ENCODE data around the gene CMTM6.
"Not testable (repeated sequence)": the region's sequence is repeated elsewhere in the genome, so short reads cannot be mapped to it uniquely, and the experiment has no call there.

The CMTM6 gene

DNA sequence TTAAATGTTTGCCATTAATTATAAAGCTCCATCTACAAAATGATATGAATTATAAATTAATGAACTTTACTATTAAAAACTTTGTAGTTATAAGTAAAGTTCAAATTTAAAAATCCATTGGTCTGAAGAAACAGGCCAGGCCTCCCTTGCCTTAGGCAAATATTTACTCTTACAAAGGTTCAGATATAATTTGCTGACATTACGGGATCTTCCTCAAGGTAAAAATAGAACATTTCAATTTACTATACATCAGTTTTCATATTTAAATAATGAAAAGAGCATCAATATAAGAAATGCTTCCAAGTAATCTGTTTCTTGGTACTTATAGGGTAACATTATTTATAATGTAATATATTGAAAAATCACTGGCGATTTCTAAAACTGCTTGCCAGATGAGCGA, 3.7 kb downstream of the CMTM6 start:
- DNase-seq: no peak

DNA sequence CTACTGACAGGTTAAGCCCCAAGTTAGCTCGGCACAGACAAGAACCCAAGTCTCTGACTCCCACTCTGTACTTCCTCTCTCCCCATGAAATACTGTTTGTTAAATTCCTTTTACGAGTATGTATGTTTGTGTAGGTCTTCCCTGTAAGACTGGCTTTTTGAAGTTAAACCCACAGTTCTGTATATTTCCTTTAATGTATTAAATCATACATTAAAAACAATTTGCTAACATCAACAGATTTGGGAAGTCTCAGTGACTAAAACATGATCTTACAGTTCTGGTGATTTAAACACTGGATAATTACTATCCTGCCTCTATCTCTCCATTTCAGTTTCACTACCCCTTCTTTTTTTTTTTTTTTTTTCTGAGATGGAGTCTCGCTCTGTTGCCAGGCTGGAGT, 4.4 kb downstream of the CMTM6 start:
- no peak for DNase-seq

DNA sequence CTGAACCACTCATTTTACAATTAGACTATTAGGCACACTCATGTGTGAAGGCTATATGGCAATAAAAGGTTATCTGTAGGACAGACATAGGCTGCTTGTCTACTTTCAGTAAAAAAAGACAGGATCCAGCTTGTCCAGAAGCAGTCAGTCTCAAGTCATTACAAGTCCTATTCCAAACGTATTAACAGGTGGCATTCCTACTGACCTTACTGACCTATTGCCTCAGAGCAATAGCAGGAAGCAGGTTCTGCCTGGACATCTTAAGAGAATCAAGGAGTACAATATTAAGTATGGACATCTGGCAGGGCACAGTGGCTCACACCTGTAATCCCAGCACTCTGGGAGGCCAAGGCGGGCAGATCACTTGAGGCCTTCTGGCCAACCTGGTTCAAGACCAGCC, 7.0 kb downstream of the CMTM6 start:
- DNase-seq: no peak

DNA sequence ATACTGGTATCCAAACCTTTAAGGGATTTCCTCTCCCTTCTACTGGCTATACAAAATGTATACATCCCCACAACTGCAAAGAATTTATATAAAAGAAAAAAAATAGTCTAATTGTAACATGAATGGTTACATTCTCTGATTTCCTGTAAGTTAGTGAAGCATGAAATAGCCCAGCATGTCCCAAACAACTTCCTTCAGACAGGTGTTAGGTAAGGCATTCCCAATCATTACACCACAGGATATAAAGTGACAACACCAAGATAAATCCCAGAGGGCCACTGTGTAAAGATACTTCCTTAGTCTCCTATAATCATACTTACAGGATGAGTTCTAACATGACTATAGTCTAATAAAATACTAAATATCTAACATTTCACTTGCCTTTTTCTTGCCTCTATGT, 7.6 kb downstream of the CMTM6 start:
- DNase-seq: no peak

DNA sequence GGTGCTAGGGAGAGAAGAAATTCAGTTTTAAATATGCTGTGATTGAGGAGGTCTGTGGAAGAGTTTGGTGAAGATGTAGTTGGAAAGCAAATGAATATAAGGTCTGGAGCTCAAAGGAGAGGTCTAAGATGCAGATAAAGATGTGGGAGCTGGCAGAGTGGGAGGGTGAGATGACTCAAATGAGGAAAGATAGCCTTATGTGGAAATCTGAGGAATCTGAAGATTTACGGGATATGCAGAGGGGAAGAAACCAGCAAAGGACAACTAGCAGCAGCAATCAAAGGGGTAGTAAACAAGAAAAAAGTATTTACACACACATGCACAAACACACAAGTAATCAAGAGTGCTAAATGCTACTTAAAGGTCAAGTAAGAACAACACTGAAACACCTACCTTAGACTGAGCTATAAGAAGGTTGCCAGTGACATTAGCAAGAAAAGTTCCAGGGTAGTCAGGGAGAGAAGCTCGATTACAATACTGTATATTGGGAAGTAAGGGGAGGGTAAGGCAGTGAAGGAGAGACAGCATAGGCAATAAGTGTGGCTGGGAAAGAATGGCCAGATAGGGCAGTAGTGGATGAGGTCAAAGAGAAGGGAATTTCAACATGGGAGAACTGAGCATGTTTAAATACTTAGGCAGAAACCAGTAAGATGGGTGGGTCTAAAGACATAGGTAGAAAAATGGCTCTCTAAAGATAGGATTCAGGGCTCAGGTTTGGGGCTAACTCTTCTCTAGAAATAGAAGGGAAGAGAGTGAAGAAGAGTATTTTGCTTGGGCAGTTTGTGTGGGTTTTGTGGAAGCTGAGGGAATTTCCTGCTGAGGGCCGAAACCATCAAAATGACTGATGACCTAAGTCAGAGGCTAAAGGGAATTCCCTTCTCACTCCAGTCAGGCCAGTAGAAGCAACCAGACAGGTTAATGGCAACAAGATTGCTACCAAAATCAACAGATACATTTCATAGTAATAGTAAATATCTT, 8.9 kb downstream of the CMTM6 start:
- DNase-seq: no peak

DNA sequence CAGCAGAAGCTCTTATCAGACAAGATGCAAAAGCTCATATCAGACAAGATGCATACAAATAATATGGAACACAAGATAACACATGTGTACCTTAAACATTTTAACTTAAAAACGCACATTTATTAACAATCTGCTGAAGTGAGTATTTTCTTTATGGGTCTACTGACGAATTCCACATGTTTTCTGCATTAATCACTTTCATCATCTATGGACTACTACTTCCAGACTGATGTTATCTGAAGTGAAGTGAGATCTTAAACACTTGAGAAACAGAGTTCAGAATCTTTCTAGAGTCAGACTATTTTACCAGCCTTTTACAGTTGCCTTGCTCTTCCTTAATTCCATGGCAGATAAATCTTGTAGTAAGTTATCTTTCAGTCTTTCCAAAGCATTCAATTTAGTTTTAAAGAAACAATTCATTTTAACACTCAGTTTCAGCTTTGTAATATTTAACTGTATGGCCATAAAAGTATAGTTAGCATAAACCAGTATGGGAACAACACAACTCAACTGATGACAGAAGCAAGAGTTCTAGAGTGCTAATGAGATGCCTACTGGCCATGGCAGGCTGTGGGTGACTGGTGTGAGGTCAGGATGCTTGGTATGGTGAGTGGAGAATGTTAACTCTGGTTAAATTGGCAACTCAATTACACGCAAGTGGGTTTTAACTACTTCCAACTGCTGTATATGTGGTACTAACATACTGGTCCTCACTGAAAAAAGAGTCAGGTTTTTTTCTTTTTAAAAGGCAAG, 9.8 kb downstream of the CMTM6 start:
- no peak for DNase-seq

DNA sequence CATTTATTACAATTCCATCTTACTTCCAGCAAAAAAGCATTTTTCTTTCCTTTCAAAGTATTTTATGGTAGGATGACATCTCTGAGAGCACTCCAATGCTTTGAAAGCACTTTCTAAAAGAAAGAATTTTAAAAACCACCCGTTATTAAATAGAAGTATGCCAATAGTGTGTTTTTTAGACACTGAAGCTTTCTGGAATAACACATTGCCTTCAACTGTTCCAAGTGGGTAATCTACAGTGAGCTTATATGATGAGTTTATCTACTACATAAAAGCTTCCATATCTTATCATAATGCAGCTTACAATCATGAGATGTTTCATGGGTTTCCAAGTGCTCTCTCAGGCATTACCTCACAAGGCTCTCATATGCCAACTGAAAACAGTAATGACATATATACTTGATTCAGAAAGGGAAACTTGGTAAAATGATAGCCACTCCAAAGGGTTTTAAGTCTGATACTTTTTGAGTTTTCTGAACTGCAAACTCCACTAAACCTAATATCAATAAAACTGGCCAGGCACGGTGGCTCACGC, 14.1 kb downstream of the CMTM6 start:
- no peak for DNase-seq

DNA sequence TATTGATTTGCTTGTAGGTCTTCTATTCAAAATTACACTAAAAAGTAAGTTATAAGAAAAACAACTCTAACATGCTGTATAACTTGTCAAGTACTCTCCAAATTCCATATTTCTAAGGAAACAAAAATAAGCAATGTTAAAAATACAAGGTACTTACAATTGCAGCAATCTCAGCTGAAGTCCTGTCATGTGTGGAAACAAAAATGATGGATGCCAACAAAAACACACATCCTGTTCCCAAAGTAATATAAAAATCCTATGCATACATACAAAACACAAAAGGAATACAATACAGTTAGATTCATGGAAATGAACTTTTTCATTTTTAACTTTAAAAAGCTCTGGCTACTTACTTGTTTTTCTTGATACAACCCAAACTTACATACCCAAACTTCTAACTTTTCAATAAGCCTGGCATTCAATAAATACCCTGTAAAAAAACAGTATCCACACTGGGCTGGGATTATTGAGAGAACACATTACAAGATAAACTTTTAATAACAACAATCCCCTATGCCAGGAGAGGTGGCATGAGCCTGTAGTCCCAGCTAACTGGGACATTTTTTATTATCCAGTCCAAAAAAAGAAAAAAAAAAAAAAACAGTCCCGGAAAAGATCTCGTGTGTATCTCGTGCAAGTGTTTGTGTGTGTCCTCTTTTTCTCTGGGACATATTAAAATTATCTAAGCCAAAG, 14.7 kb downstream of the CMTM6 start:
- no peak for DNase-seq

DNA sequence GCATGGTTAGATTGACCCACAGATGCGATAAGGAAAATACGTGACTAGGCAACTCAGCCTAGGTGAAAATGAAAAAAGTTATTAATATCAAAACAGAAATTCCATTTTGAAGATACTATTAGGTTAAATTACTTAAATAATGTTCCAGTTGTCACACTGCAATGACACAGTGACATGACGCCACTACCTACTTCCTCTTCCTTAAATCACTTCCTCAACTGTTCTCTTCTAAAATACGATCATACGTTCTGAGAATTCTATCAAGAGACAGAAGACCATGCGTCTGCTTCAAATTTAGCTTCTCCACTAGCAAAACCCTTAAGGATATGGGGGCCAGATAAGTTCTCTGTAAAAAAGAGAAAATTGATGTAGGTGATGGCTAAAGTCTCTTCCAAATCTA, 18.2 kb downstream of the CMTM6 start:
- no peak for DNase-seq

DNA sequence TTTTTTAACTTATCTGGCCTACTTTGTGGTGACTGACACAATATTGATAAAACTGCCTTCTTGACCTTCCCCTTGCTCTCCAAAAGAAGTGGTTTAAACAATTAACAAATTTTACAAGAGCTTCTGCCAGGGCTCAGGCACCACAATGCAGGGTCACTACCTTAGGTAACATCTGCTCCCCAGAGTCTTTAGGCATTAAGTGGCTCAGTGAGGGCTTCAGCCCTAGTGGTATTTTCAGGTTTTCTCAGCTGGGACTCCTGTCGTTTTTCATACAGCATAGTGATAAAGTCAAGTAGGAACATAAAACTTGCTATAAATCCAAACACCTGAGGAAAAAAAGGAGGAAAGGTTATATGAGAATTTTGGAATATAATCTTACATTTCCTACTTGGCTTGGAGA, 18.9 kb downstream of the CMTM6 start:
- DNase-seq: peak; percentile 82

DNA sequence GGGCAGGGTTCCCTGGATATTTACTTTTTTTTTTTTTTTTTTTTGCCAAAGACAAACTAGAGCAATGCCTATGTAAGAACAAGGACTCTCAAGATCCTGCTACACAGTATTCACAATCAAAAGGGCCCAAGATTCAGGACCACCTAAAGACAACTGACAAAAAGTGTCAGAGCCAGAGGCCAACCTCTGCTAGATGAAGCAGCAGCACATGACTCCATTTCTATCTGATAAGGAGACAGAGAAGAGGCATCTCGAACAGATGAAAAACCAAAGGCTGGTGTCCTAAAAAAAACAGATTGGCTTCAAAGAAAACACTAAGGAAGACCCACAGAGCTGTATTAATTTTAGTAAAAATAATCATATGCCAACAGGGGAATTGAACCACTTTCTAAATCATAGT, 20.0 kb downstream of the CMTM6 start:
- no peak for DNase-seq

DNA sequence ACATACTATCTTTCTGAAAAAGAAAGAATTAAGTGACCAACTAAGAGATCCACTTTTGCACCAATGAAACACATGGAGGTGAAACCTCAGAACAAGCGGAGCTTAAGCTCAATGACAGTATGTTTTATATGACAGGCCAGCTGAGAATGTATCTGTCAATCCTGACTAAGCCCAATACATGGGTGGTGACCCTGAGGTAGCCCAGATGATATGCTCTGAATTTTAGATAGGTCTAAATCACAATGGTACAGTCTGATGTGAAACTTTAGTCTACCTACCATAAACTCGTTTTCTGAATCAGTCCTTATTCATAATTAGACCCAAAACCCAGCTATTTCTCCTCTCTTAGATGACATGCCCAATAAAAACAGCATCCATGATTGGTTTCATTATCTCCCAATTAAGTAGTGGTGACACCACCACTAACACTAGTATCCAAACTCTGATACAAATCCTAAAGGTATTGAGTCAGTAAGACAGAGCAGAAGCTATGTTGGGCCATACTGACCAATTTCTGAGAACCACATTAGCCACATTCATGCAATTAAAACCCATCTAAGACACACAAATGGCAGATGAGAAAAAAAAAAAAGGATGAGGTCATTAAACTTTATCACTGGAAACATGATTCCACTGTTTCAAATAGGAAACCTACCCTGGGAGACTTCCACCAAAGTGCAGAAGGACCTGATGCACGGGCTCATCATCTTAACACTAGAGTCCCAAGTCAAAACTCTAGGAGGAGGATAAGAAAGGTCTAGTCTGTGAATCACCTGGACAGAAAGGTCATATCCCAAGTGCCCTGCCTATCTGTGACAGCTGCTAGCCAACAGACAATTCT, 20.6 kb downstream of the CMTM6 start:
- no peak for DNase-seq

DNA sequence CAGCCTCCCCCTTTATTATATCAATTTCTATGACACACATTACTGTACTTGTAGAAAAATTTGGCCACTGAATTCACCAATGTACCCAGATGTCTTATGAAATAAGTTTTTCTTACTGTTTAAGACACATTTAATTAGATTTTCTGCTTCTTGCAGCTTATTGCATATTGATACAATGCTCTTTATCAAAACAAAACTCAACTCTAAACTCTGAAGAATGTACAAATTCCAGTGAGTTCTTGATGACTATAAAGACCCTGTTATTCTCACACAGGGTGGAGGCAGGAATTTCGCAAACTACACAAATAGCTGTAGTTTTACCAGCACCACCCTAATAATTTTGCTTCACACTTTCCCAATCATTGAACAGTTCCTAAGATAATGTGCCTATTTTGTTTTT, 22.0 kb downstream of the CMTM6 start:
- no peak for DNase-seq

DNA sequence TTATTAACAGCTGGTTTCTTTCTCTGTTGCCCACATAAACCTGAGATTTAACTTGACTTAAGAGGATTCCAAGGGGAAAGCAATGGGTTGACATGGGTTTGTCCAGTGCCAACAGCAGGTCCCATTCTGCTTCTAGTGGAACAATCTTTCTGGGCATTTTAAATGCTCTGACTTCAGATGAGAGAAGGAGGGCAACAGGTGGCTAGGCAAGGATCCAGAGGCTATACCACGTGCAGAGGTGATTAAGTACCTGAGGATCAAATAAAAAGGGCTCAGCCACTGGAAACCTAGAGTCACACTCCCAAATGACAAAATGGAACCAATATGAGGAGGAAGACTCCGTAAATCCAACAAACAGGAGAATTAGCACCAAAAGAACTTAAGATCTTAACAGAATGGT, 28.5 kb downstream of the CMTM6 start:
- no peak for DNase-seq

DNA sequence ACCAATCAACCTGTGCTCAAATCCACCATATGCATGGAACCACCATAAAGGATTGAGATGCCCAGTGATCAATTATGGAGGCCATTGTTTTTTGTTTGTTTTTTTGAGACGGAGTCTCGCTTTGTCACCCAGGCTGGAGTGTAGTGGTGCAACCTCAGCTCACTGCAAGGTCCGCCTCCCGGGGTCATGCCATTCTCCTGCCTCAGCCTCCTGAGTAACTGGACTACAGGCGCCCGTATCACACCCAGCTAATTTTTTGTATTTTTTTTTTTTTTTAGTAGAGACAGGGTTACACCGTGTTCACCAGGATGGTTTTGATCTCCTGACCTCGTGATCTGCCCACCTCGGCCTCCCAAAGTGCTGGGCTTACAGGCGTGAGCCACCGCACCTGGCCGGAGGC, 30.5 kb downstream of the CMTM6 start:
- not testable (repeated sequence) for DNase-seq

DNA sequence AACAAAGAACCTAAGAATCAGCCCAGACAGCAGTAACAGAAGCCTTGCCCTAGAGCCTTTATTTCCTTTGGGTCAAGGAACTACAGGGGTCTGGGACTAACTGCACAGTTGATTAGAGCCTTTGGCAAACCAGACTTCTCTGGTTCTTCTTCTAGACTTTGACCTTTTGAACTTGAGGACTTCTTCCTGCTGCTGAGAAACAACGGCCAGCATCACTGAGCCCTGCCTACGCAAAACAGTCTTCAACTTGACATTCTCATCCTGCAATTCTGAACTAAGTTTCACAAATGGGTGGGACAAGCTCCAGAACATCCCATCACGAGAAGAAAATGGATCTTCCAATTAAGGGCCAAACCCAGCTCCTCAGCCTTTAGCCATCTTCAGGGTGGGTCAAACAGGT, 31.4 kb downstream of the CMTM6 start:
- no peak for DNase-seq

DNA sequence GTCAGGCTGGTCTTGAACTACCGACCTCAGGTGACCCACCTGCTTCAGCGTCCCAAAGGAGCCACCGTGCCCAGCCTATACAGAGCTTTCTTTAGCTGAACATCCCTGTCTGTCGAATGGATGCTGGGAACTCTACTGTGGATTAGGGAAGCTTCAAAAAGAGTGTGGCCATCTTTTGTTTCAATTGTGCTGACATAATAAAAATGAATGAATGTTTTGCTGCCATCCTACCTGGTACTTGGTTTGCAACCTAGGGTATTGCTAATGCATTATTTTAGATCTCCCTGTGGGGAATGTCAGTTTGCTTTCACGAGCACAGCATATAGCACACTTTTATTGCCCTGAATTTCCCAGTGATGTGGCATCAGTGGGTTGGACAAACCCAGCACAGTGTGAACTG, 32.3 kb downstream of the CMTM6 start:
- DNase-seq: no peak

DNA sequence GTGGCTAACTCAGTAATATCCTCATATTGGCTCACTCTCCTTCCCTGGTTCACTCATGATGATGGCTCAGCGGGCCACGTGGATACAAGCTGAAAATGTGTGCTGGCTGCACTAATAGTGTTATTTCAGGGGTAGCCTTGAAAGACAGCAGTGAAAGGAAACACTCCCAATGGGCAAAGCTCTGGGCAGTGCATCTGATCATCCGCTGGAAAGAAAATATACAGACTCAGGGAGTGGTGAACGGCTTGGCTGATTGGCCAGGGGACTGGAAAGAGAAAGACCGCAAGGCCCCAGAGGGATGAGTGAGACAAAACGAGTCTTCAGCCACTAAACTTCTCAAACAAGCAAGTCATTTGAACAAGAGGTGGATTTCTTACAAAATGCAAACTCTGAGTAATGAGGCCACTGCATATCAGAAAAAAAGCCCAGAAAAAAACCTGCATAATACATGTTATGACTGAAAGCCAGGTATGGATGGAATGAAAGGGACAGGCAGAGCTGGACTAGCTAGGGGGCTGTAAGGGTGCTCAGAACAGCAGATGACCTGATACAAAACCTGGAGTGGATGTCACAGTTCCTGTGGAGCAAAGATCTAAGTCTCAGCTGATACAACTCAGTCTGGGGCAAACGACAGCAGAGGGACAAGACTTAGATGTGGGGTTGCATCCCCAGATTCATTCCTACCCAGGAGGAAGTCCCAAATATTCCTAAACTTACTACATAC, 33.3 kb downstream of the CMTM6 start:
- no peak for DNase-seq

DNA sequence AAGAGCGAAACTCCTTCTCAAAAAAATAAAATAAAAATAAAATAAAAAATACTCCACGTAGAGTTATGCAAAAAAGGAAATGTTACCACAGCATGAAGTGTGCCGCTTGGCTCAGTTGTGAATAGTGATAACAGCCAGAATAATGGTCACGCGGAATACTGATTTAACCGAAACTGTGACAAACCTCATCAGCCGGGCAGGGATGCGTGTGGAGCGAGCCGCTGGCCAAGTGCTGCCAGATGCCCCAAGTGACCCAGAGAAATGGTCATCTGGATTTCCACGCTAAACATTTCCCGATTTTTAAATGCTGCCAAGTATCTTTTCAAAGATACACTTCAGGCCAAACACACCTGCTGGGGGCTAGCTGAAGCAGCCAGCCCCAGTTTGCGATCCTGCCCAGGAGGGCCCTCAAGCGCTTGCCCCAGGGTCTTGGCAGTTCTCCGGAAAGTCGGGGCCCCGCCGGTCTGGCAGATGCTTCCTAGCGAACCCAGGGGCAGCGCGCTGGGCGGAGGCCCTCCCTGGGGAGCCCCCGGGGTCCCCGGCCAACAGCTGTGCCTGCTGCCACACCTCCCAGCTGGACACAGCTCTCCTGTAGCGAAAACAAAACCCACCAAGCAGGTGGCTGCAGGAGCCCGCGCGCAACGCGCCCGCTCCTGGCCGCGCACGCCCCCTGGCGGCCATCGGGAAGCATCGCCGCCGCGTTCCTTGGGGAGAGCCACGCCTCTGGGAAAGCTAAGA, 35.1 kb downstream of the CMTM6 start:
- DNase-seq: peak; percentile 67

DNA sequence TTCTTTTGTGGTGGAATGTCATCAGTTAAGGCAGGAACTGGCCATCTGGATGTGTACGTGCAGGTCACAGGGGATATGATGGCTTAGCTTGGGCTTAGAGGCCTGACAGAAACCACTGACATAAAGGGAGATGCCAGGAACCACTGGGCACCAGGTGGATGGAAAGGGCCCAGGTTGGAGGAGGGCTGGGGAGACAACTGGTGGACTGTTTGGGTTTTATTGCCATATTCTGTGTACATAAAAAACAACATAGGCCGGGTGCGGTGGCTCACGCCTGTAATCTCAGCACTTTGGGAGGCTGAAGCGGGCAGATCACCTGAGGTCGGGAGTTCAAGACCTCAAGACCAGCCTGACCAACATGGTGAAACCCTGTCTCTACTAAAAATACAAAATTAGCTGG, 35.8 kb downstream of the CMTM6 start:
- not testable (repeated sequence) for DNase-seq

DNA sequence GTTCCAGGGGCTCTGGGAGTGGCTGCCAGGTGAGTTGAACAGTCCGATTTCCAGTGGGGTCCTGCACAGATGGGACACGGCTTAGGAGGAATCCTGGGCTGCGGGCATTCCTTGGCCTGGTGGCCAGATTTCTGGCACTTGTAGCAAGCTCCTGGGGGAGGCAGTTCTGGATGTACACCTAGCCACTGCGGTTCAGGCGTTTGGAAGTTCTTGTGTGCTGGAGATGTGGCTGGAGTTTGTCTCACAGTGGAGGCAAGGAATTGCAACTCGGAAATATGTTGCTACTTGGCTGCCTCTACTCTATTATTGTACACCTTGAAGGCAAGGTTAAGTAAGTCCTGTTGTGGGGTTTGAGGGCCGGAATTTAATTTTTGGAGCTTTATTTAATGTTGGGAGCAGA, 37.9 kb downstream of the CMTM6 start:
- not testable (repeated sequence) for DNase-seq

Measured in NCI-H82 (cell line).